CD14-positive monocyte (primary cell): ENCODE results near the gene GABBR1. TPM values are rescaled to one million over a fixed set of nuclear protein-coding genes. Genes with fewer than 3 reads are reported as not detected.

Source experiments
- DNase-seq, 3 donors: peaks; one replicate each; pipeline ENCODE4 v3.0.0-alpha.2; 2011 to 2022
- H2AFZ ChIP-seq: 2 replicates; pipeline ENCODE4 v1.6.0; 2012; ENCODE audit warnings: mild to moderate bottlenecking, low read depth, low read length, inconsistent platforms; ENCODE audit not compliant: insufficient read depth, poor library complexity, severe bottlenecking
- H3K27ac ChIP-seq, 2 donors: 1 replicate in 1 of 2; 2 replicates in 1 of 2; pipeline ENCODE4 v1.5.1; 2012 to 2013; ENCODE audit warnings: low read length in 2 of 2, control low read depth in 1 of 2, inconsistent platforms in 1 of 2, low read depth in 1 of 2, mild to moderate bottlenecking in 1 of 2
- H3K27me3 ChIP-seq, 2 donors: one replicate each; pipeline versions ENCODE4 v1.6.0 to v1.6.1; 2011 to 2013; ENCODE audit warnings: low read length in 2 of 2; ENCODE audit not compliant: control insufficient read depth in 2 of 2, insufficient read depth in 2 of 2
- H3K36me3 ChIP-seq, 2 donors: replicated peaks in 1 of 2; 1 replicate in 1 of 2; 2 replicates in 1 of 2; pipeline versions ENCODE4 v1.5.1 to v1.6.1; 2012 to 2013; ENCODE audit warnings: low read length in 2 of 2, control low read depth in 1 of 2, inconsistent platforms in 1 of 2, mild to moderate bottlenecking in 1 of 2; ENCODE audit not compliant: insufficient read depth in 2 of 2, control insufficient read depth in 1 of 2
- H3K4me1 ChIP-seq, 2 donors: 1 replicate in 1 of 2; 2 replicates in 1 of 2; pipeline versions ENCODE4 v1.5.1 to v1.6.1; 2012 to 2013; ENCODE audit warnings: low read length in 2 of 2, control low read depth in 1 of 2, inconsistent platforms in 1 of 2, mild to moderate bottlenecking in 1 of 2, moderate library complexity in 1 of 2; ENCODE audit not compliant: insufficient read depth in 2 of 2, control insufficient read depth in 1 of 2
- H3K4me2 ChIP-seq: replicated peaks from 2 replicates; pipeline ENCODE3; 2012; ENCODE audit warnings: low read length, moderate library complexity, mild to moderate bottlenecking; ENCODE audit not compliant: poor library complexity, severe bottlenecking; ENCODE audit errors: extremely low read depth
- H3K4me3 ChIP-seq, 3 experiments: fragments of 200-600 bp in 1 of 3; sonication (generic) in 1 of 3; replicated peaks in 1 of 3; 1 replicate in 2 of 3; 2 replicates in 1 of 3; pipeline ENCODE4 v1.5.1; 2011 to 2013; ENCODE audit warnings: low read length in 3 of 3, mild to moderate bottlenecking in 3 of 3, control low read depth in 2 of 3, low read depth in 2 of 3, inconsistent platforms in 1 of 3, moderate library complexity in 1 of 3
- H3K79me2 ChIP-seq: 2 replicates; pipeline ENCODE4 v1.6.0; 2012; ENCODE audit warnings: mild to moderate bottlenecking, control low read depth, inconsistent platforms, low read length, moderate library complexity; ENCODE audit not compliant: insufficient read depth
- H3K9ac ChIP-seq: 2 replicates; pipeline ENCODE4 v1.6.0; 2017; ENCODE audit warnings: low read length, mild to moderate bottlenecking; ENCODE audit not compliant: insufficient read depth, poor library complexity, severe bottlenecking
- H3K9me3 ChIP-seq, 2 donors: replicated peaks in 1 of 2; 1 replicate in 1 of 2; 2 replicates in 1 of 2; pipeline versions ENCODE4 v1.5.1 to v1.6.1; 2012 to 2013; ENCODE audit warnings: low read length in 2 of 2, control low read depth in 1 of 2; ENCODE audit not compliant: control insufficient read depth in 1 of 2, insufficient read depth in 1 of 2
- H4K20me1 ChIP-seq: 2 replicates; pipeline ENCODE4 v1.6.0; 2012; ENCODE audit warnings: mild to moderate bottlenecking, low read length, control low read depth, moderate library complexity; ENCODE audit not compliant: insufficient read depth
- H3K27ac Mint-ChIP-seq, 7 donors: one replicate each; pipeline ENCODE4 v1.8.0; 2020; ENCODE audit warnings: mild to moderate bottlenecking in 7 of 7, mixed read lengths in 7 of 7, moderate library complexity in 6 of 7, inconsistent platforms in 2 of 7
- H3K27me3 Mint-ChIP-seq, 3 donors: one replicate each; pipeline ENCODE4 v1.8.0; 2021 to 2022; ENCODE audit warnings: low read depth in 3 of 3, mild to moderate bottlenecking in 3 of 3, mixed read lengths in 3 of 3, moderate library complexity in 3 of 3, inconsistent platforms in 1 of 3
- H3K36me3 Mint-ChIP-seq, 2 donors: one replicate each; pipeline ENCODE4 v1.8.0; 2020; ENCODE audit warnings: mixed read lengths in 2 of 2, inconsistent platforms in 1 of 2, mild to moderate bottlenecking in 1 of 2
- H3K4me1 Mint-ChIP-seq: one replicate; pipeline ENCODE4 v1.8.0; 2020; ENCODE audit warnings: mild to moderate bottlenecking, mixed read lengths
- H3K4me3 Mint-ChIP-seq, 2 donors: one replicate each; pipeline ENCODE4 v1.8.0; 2020; ENCODE audit warnings: mild to moderate bottlenecking in 2 of 2, mixed read lengths in 2 of 2, moderate library complexity in 1 of 2
- H3K9me3 Mint-ChIP-seq, 7 donors: one replicate each; pipeline ENCODE4 v1.8.0; 2020 to 2022; ENCODE audit warnings: mixed read lengths in 7 of 7, mild to moderate bottlenecking in 6 of 7, moderate library complexity in 6 of 7, inconsistent platforms in 2 of 7
- WGBS: methylation state at CpG from one replicate; pipeline ENCODE4 v1.1.5; 2013; ENCODE audit warnings: missing lambda C conversion rate; ENCODE audit not compliant: insufficient coverage; 5-methylcytosine and 5-hydroxymethylcytosine counted together
- intact Hi-C, 2 donors: fragments of 100-400 bp; cut with micrococcal nuclease; formaldehyde crosslinking; loops; one replicate each; pipeline versions ENCODE4 v1.15.0 to v1.15.1; 2023
- polyA plus RNA-seq, 3 donors: library from polyadenylated mRNA; depleted of rRNA in 1 of 3; unstranded in 2 of 3; stranded (reverse) in 1 of 3; fragments of 300-500 nt in 2 of 3; fragments of >200 nt in 1 of 3; fragmentation: Illumina TruSeq in 2 of 3; gene quantifications; 1 replicate in 2 of 3; 2 replicates in 1 of 3; pipeline ENCODE4 v1.2.3, GENCODE V29; 2012 to 2021
- TF ChIP-seq, protein P1 (sequence below): fragments of 200-600 bp; IDR thresholded peaks from one replicate; pipeline ENCODE4 v1.8.0; 2022; ENCODE audit warnings: antibody characterized with exemption, mild to moderate bottlenecking

Gene GABBR1
- polyA plus RNA-seq, 3 donors: 0.91 to 228 (median 1.8) TPM

DNA sequence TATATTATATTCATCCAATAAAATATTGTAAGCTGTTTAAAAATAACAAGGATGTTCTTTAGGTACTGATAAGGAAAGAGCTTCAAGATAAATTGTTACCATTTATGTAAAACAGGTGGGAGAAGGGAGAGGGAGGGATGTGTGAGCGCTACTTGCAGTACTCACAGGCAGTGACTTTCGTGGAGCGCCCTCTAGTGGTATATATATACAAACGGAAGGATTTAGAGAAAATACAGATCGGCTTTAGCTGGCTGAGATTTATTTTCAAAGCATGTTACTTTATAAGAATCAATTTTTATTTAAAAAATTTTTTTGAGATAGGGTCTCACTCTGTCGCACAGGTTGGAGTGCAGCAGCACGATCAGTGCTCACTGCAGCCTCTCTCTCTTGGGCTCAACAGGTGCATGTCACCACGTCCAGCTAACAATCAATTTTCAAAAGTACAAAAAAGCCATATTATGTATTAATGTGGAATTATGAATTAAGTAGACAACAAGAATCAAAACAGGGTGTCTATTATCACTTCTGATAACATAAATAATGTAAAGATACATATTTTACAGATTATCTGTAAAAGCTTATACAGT lies 20.6 kb upstream of the GABBR1 start:
- H3K36me3 Mint-ChIP-seq: no peaks in the 10 kb centered on the region
- H3K27me3 Mint-ChIP-seq: peaks cover 4 to 16% (median 5%) of the 10 kb centered on the region in 3 donors
- no peak overlapping the region for H2AFZ ChIP-seq
- no peak overlapping the region for H3K27ac ChIP-seq
- no peaks in the 10 kb centered on the region for H3K36me3 ChIP-seq
- WGBS: no CpG with 5 or more reads among the region's 8 CpGs
- H3K4me3 ChIP-seq: no peak overlapping the region
- no peaks in the 10 kb centered on the region for H3K79me2 ChIP-seq
- DNase-seq: peak; percentile 48 to 69 (median 69)
- TF ChIP-seq, protein P1, sequence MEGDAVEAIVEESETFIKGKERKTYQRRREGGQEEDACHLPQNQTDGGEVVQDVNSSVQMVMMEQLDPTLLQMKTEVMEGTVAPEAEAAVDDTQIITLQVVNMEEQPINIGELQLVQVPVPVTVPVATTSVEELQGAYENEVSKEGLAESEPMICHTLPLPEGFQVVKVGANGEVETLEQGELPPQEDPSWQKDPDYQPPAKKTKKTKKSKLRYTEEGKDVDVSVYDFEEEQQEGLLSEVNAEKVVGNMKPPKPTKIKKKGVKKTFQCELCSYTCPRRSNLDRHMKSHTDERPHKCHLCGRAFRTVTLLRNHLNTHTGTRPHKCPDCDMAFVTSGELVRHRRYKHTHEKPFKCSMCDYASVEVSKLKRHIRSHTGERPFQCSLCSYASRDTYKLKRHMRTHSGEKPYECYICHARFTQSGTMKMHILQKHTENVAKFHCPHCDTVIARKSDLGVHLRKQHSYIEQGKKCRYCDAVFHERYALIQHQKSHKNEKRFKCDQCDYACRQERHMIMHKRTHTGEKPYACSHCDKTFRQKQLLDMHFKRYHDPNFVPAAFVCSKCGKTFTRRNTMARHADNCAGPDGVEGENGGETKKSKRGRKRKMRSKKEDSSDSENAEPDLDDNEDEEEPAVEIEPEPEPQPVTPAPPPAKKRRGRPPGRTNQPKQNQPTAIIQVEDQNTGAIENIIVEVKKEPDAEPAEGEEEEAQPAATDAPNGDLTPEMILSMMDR: peak; percentile 93
- no peaks in the 10 kb centered on the region for H4K20me1 ChIP-seq
- peaks cover 9% of the 10 kb centered on the region for H3K4me1 Mint-ChIP-seq
- H3K4me1 ChIP-seq: peaks cover 12 to 14% of the 10 kb centered on the region in 2 donors
- H3K9ac ChIP-seq: no peak overlapping the region
- no peaks in the 10 kb centered on the region for H3K9me3 ChIP-seq
- no peak overlapping the region for H3K4me3 Mint-ChIP-seq
- intact Hi-C loops: loop anchor here in 1 of 2 donors (5.0 kb wide), 1 partner anchor 99 kb away; no protein-coding TSS in a partner anchor
- peaks cover 0 to 17% of the 10 kb centered on the region in 2 donors for H3K27me3 ChIP-seq
- no peak overlapping the region for H3K4me2 ChIP-seq
- no peaks in the 10 kb centered on the region for H3K9me3 Mint-ChIP-seq
- no peak overlapping the region for H3K27ac Mint-ChIP-seq

GRCh38 chr6:29652198-29652584 lies 19.2 kb upstream of the GABBR1 start:
- peaks cover 9% of the 10 kb centered on the region for H3K4me1 Mint-ChIP-seq
- intact Hi-C loops: loop anchor here in 1 of 2 donors (5.0 kb wide), 1 partner anchor 100 kb away; no protein-coding TSS in a partner anchor
- H3K36me3 Mint-ChIP-seq: no peaks in the 10 kb centered on the region
- no peaks in the 10 kb centered on the region for H3K9me3 Mint-ChIP-seq
- TF ChIP-seq, protein P1: no peak
- H3K27me3 Mint-ChIP-seq: peaks cover 2 to 14% (median 4%) of the 10 kb centered on the region in 3 donors
- no peak for DNase-seq
- no peak overlapping the region for H3K4me3 Mint-ChIP-seq
- no peaks in the 10 kb centered on the region for H3K79me2 ChIP-seq
- peaks cover 12 to 14% of the 10 kb centered on the region in 2 donors for H3K4me1 ChIP-seq
- H3K36me3 ChIP-seq: no peaks in the 10 kb centered on the region
- no peak overlapping the region for H2AFZ ChIP-seq
- H3K4me3 ChIP-seq: no peak overlapping the region
- no peaks in the 10 kb centered on the region for H4K20me1 ChIP-seq
- H3K27ac Mint-ChIP-seq: no peak overlapping the region
- no peaks in the 10 kb centered on the region for H3K9me3 ChIP-seq
- no peak overlapping the region for H3K9ac ChIP-seq
- WGBS: 87% methylated on average over 3 of the region's 10 CpGs
- peaks cover 0 to 17% of the 10 kb centered on the region in 2 donors for H3K27me3 ChIP-seq
- no peak overlapping the region for H3K4me2 ChIP-seq
- no peak overlapping the region for H3K27ac ChIP-seq
